Spleen (tissue), 3 donors: ENCODE measurements around the gene CFAP45.

Experiments
- POLR2A ChIP-seq, 3 donors: fragments of 450-650 bp; IDR thresholded peaks; one replicate each; pipeline ENCODE4 v1.5.1; 2017; ENCODE audit warnings: antibody characterized with exemption in 3 of 3, mild to moderate bottlenecking in 1 of 3
- POLR2AphosphoS5 ChIP-seq, 3 donors: sonication (generic); formaldehyde crosslinking; IDR thresholded peaks; one replicate each; pipeline ENCODE4 v1.5.1; 2017; ENCODE audit warnings: antibody characterized with exemption in 3 of 3

- TF ChIP-seq POLR2A (IDR thresholded peaks at IDR 0.05): no peak
- TF ChIP-seq POLR2AphosphoS5 (IDR thresholded peaks at IDR 0.05): no peak
Measured at GRCh38 chr1:159938211-159938852, 38.4 kb upstream of the CFAP45 start.
